HG02840 (cell line): Measurements from ENCODE around the gene CASP8.

Experiments used
- ATAC-seq: cut with Tn5 transposase; IDR thresholded peaks from one replicate; pipeline ENCODE4 v1.9.1; 2021; ENCODE audit warnings: mild to moderate bottlenecking, moderate library complexity, moderate number of reproducible peaks; ENCODE audit not compliant: unreplicated experiment, low FRiP score

CASP8 gene

DNA sequence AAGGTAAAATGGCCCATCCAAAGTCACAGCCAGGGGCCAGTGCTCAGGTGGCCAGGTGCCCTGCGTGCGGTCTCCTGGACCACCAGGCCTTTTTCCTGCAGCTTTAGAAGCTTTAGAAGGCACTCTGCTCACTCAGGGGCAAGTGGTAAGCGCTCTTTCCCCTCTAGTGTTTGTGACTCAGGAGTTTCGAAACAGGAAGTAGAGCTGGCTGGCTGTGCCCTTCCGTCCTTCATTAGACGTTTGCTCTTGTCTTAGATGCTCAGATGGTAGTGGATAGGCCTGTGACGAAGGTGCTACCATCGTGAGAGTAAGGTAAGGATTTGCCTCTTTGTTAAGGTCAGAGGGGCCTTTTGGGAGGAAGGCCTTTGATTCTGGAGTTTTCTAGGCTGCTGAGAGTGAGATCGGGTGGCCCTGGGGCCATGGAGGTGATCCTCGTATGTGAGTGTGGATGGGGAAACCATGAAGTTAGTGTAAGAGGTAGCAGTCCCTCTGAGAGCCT is at the start of gene CASP8:
CASP8 (plus strand) TSS at position 235 of the 499 bp plus-strand sequence. CDS start 5,951 bp downstream, outside the sequence.
- ATAC-seq = no peak

DNA sequence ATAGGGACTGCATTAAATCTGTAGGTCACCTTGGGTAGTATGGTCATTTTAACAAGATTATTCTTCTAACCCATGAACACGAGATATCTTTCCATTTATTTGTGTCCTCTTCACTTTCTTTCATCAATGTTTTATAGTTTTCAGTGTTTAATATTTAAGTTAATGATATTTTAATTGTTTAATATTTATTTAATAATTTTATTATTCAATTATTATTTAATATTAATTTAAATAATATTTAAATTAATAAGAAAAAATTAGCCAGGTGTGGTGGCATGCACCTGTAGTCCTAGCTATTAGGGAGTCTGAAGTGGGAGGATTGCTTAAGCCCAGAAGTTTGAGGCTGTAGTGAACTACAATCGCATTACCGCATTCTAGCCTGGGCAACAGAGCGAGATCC is 44.4 kb upstream of the CASP8 start:
- no peak for ATAC-seq

DNA sequence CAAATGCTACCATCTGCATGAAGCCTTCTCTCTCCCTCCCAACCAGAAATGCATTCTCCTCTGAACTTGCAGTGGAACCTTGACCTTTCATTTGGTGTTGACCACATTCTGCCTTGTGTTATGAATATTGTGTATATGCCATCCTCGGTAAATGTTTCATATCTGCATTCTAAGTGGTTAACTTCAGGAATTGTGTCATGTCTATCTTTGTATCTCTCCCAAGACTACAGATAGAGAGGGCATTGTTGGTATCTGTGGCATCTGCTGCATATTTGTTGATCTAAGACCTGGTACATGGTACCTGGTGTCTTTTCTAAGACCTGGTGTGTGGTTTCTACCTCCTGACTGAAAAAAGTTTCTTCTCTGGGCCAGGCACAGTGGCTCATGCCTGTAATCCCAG is 43.4 kb upstream of the CASP8 start:
- ATAC-seq = no peak

DNA sequence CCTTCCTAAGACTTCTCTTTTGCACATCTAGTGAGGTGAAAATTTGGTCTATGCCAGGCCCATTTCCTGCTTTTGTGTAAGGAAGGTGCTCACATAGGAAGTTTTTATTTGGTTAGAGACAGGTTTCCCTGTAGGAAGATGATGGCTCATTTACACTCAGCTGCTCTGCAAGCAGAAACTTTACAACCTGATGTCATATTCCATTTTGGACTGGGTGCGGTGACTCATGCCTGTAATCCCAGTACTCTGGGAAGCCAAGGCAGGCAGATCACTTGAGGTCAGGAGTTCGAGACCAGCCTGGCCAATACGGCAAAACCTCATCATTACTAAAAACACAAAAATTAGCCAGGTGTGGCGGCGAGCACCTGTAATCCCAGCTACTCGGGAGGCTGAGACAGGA is 41.6 kb upstream of the CASP8 start:
- no peak for ATAC-seq

DNA sequence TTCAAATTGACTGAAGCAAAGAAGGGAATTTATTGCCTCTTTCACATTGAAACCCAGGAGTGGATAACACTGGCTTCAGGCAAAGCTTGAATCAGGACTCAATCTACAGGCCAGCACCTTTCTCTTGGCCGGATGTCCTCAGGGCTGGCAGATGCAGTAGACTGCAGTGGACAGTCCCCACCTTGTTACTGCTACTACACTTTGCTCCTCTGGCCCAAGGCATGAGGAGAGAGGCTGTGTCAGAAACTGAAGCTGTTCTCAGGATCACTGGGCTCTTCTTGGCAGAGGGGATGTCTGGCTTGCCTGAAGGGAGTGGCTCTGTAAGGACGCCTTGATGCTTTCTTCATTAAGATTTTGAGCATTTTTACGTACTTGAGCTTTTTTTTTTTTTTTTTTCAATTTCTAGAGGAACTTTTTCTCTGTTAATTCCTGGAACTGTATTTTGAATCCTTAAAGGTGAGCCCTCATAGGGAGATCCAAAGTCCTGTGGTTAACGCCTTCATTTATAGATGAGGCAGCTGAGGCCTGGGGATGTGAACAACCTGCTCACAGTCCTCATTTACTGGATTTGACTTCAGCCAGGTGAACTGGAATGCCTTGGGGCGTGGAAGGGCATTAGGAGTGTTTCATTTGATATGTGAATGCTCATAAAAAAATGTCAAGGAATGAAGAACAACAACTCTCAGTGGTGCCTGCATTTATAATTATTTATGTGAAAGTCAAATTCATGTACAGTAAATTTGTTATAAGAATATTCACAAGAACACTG is 40.8 kb upstream of the CASP8 start:
- ATAC-seq = no peak

DNA sequence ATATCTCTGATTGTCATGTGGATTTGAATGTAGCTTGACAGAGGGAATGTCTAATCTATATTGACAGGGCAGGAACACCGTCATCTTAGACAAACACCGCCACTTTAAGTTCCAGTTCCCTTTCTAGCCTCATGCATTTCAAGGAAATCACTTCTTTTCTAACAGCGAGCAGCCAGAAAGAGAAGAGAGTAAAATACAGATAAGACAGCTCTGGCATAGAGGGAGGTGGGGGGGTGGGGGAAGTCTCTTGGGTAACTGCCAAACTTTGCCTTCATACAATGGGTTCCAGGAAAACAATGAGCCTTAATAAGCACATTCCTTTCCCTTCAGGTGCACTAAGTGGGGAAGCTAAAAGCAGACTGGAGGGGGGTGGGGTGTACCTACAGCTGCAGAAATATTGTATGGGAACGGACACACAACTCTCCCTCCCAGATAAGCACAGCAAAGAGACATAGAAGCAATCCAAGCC is 40.2 kb upstream of the CASP8 start:
- ATAC-seq = no peak

DNA sequence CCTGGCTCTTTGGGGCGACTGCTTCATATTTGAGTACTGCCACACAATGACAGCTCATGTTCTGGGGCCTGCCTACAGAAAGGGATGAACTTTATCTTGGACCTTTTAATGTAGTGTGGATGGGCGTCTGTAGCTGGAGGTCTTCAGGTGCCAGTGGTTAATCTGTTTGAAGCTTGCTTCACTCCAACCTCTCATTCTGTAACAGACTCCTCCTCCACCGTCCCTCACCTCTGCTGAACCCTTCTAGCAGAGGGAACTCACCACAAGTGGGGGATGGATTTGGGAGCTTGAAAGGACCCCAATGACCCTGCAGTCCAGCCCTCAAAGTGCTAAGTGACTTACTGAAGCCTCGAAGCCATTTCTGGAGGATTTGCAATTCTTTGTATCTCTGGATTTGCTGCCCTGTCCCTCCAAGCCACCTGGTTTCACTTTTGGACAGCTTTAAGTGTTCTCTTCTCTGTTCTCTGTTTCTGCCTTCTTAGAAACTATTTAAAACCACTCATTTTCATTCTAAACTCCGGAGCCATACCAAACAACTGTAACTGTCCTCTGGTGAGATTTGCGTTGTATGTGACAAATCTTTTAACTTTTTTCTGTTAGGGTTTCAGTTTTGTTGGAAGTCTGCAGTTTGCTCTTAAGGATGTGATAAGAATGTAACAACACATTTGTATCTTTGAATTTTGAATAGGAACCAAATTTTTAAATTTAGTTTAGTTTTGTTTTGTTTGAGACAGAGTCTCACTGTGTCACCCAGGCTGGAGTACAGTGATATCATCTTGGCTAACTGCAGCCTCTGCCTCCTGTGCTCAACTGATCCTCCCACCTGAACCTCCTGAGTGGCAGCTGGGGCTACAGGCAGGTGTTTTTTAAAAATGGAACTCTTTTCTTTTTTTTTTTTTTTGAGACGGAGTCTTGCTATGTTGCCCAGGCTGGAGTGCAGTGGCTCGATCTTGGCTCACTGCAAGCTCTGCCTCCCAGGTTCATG is 37.0 kb upstream of the CASP8 start:
- ATAC-seq = peak; percentile 89

DNA sequence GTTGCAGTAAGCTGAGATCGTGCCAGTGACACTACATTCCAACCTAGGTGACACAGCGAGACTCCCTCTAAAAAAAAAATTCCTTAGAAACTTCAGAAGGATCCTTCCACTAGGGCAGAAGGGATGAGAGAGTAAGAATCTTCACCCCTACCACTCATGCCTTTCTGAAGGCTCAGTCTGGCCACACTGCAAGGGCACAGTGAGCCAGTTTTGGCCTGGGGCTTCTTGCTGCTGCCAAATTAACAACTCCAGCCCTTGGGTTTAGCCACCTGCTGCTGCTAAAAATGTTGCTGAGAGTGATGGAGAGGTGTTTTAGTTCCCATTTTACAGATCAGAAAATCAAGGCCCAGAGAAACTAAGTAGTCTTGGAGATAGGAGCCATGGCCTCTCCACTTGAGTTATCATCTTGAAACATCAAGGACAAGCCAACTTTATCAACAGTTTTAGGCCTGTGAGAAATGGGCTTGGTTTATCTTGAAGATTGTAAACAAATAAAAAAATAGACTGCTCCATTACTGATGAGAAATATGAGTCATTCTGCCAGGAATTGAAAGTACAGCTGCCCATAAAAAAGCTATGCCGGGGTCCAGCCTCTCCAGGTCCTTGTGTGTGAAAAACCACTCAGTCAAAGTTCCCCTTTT is 31.9 kb upstream of the CASP8 start:
- no peak for ATAC-seq

DNA sequence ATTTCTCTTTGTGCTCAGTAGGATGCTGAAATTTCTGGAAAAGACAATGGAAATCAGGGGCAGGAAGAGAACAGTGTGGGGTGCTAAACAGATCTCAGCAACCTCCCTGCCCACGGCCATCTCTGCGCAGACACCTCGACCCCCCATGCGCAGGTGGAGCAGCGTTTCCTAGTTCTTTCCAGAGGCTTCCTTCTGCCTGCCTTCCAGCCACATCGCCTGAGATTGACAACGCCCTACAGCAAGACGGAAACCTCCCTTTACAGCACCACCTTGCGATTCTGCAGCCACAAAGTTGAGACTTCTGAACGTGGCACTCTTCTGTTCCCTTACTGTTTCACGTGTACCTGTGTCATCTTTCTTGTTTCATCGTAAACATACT is 31.4 kb upstream of the CASP8 start:
- no peak for ATAC-seq

DNA sequence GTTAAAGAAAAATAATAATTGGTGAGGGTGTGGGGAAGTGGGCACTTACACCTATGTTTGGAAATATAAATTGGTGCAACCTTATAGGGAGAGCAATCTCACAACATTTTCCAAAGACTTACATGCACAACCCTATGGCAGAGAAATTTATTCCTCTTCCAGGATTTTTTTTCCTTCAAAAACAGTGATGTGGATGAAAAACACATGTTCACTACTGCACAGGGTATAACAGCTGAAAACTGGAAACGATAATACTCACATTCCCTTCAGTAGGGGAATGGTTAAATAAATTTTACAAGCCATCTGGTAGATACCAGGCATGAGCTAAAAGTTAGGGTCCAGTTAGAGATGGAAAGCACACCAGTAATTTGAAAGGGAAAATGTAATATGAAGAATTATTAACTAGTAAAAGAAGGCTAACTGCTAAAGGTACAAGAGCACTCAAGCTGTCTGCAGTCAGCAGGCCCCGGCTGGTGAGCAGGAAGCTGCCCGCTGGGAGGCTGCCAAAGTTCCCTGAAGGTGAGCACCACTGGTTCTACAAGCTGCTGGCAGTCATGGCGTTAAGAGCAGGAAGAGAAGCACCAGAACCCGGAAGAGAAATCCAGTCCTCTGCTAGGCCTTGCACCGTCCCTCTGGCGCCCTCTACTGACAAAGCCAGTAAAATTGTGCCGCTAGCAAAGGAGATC is 28.4 kb upstream of the CASP8 start:
- ATAC-seq = peak; percentile 42

DNA sequence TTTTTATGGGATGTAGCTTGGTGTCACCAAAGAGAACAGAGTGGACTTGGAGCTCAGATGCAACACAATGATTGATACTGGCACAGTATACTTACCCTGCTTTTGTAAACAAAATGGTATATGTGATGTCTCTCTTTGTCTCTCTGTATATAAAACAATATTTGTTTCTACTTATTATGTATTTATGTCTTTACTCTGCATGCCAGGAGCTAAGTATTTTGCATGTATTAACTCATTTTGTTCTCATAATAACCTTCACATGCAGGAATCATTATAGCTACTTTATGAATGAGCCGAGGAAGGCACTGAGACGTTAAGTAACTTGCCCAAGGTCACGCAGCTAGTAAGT is 27.9 kb upstream of the CASP8 start:
- no peak for ATAC-seq

DNA sequence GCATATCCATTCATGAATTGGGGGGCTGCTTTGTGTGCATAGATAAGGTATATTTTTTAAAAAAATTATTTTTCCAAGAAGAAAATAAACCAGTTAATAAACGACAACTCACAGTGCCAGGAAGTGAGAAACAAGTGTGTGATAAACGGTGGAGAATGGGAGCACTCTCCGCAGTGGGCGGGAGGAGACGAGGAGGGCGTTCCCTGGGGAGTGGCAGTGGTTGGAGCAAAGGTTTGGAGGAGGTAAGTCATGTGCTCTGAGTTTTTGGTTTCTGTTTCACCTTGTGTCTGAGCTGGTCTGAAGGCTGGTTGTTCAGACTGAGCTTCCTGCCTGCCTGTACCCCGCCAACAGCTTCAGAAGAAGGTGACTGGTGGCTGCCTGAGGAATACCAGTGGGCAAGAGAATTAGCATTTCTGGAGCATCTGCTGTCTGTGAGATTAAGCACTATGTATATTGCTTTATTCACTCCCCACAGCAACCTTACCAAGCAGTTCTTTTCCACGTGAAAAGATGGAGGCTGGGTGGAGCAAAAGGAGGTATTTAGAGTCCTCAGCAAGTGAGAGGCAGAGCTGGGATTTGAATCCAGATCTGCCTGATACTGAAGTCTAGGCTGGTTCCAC is 27.0 kb upstream of the CASP8 start:
- ATAC-seq = peak; percentile 94

DNA sequence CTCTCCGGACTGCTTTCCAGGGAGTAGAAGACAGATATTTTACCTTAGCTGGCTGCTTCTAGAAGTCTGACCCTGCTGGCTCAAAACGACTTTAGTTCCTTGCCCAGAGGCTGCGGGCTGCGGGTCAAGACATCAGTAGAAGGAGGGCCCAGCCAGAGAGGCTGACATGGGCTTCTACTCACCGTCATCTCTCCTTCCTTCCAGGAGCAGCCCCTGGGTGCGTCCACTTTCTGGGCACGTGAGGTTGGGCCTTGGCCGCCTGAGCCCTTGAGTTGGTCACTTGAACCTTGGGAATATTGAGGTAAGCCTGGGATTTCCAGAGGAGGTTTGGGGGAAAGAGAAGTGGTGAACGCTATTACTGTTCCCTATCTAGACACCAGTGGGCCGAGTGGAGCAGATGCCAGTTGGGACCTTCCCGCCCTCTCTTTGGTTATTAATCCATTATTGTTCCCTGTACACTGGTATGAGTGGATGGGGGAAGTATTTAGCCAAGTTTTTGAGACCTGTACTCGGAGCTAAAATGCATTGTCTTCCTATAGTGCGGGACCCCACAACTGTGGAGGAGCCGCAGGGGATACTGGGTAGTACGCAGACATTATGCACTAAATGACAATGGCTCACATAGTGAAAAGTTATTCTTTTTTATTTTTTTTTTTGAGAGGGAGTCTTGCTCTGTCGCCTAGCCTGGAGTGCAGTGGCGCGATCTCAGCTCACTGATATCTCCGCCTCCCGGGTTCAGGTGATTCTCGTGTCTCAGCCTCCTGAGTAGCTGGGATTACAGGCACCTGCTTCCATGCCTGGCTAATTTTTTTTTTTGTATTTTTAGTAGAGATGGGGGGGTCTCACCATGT is 26.3 kb upstream of the CASP8 start:
- peak; percentile 14 for ATAC-seq

DNA sequence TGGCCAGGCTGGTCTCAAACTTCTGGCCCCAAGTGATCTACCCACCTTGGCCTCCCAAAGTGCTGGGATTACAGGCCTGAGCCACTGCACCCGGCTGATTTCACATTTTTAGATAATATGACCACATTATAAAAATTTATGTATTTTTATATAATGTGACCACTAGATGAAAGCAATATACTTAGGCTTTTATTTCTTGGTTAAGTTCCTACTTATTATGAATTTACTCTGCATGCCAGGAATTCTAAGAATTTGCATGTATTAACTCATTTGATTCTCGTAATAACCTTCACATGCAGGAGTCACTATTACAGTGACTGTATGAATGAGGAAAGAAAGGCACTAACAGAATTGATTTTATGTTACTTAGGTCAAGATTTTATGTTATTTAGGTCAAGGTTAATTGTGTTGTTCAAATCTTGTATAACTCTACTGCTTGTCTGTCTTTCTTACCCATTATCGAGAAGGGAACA is 25.6 kb upstream of the CASP8 start:
- ATAC-seq = no peak

DNA sequence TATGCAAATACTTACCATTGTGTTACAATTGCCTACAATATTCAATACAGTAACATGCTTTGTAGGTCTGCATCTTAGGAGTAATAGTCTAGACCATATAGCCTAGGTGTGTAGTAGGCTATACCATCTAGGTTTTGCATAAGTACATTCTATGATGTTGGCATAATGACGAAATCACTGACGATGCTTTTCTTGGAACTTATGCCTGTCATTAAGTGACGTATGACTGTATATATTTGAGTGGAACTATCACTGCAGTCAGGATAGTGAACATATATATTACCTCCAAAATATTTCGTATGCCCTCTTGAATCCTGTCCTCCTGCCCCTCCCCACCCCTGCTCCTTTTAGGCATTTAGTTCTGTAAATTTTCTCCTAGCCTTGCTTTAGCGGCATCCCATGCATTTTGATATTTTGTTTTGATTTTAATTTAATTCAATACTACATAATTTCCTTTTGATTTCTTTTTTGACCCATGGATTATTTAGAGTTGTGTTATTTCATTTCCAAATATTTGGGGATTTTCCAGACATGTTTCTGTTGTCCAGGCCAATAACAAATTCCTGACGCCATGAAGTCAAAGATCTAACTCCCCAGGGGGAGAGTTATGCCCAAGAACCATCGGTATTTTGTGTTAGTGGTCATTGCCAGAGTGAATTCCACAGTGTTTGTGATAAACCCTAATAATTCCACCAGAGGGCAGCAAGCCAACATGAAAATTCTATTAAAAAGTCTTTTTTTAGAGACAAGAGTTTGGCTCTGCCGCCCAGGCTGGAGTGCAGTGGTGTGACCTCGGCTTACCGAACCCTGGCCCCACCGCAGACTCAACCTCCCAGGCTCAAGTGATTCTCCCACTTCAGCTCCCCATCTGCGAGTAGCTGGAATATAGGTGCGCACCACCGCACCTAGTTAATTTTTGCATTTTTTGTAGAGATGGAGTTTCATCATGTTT is 24.2 kb upstream of the CASP8 start:
- ATAC-seq = no peak

DNA sequence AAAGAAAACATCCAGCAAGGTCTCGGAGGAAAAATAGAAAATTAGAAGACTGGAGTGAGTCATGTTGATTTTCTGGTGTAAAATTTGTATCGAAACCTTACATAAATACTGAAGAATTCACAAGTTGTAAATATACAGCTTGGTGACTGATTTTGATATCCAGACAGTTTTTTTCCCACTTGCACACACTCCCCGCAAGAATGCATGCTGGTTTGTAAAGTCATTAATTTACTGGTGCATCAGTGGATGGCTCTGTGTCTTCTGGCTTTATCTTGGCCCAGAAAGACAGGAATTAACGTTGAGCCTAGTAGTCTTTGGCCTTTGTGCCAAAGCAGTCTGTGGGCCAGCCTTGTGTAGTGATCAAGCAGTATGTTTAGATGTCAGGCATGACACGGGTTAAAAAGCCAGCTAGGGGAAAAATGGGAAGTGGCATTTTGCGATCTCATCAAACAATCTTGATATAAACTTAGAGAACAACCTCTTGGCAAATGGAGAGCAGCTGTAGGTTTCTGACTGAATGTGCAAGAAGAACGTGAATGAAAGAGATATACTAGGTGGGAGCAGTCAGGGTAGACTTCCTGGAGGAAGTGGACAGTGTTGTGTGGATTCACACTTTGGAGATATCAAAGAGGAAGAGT is 22.7 kb upstream of the CASP8 start:
- no peak for ATAC-seq
